Esophagus muscularis mucosa (tissue), 4 donors: Measurements from ENCODE around the gene TMEM86B. TPM values are rescaled to one million over a fixed set of nuclear protein-coding genes. Genes with fewer than 3 reads are reported as not detected.

ENCODE experiments used
- DNase-seq: peaks from one replicate; pipeline ENCODE4 v3.0.0-alpha.2; 2017; ENCODE audit errors: extremely low spot score
- H3K27ac ChIP-seq, 4 donors: fragments of 200-600 bp; sonication (generic); replicated peaks in 1 of 4; 1 replicate in 3 of 4; 2 replicates in 1 of 4; pipeline ENCODE4 v1.5.1; 2016 to 2019; ENCODE audit warnings: mild to moderate bottlenecking in 1 of 4
- H3K27me3 ChIP-seq, 4 donors: fragments of 200-600 bp; sonication (generic); one replicate each; pipeline versions ENCODE4 v1.5.1 to v1.6.0; 2016 to 2019
- H3K36me3 ChIP-seq, 4 donors: fragments of 200-600 bp; sonication (generic); one replicate each; pipeline ENCODE4 v1.5.1; 2016 to 2019
- H3K4me1 ChIP-seq, 4 donors: fragments of 200-600 bp; sonication (generic); one replicate each; pipeline ENCODE4 v1.5.1; 2016 to 2019
- H3K4me3 ChIP-seq, 4 donors: fragments of 200-600 bp; sonication (generic); 1 replicate in 2 of 4; 2 replicates in 2 of 4; pipeline ENCODE4 v1.5.1; 2016 to 2019; ENCODE audit warnings: mild to moderate bottlenecking in 4 of 4, moderate library complexity in 1 of 4
- H3K9me3 ChIP-seq, 4 donors: fragments of 200-600 bp; sonication (generic); 1 replicate in 3 of 4; 2 replicates in 1 of 4; pipeline ENCODE4 v1.5.1; 2016 to 2019
- CTCF ChIP-seq, 3 experiments: fragments of 200-600 bp in 2 of 3; fragments of 450-650 bp in 1 of 3; sonication (generic) in 2 of 3; IDR thresholded peaks; one replicate each; pipeline ENCODE4 v1.5.1; 2017 to 2019; ENCODE audit warnings: antibody characterized with exemption in 3 of 3, mild to moderate bottlenecking in 2 of 3, moderate library complexity in 1 of 3
- EP300 ChIP-seq: sonication (generic); formaldehyde crosslinking; IDR thresholded peaks from one replicate; pipeline ENCODE4 v1.6.1; 2017; ENCODE audit warnings: antibody characterized with exemption
- POLR2A ChIP-seq: fragments of 450-650 bp; IDR thresholded peaks from one replicate; pipeline ENCODE4 v1.6.1; 2017; ENCODE audit warnings: antibody characterized with exemption, moderate library complexity, mild to moderate bottlenecking, low read depth
- POLR2AphosphoS5 ChIP-seq, 2 donors: sonication (generic); formaldehyde crosslinking; IDR thresholded peaks; one replicate each; pipeline ENCODE4 v1.6.1; 2017; ENCODE audit warnings: antibody characterized with exemption in 2 of 2
- WGBS: methylation state at CpG from one replicate; pipeline ENCODE4 v1.1.5; 2018; 5-methylcytosine and 5-hydroxymethylcytosine counted together
- intact Hi-C: fragments of 100-400 bp; cut with DNase I; formaldehyde crosslinking; loops from one replicate; pipeline ENCODE4 v1.15.1; 2023
- total RNA-seq, 4 donors: library from RNA; depleted of rRNA; stranded (reverse); fragments of >200 nt; gene quantifications; one replicate each; pipeline versions ENCODE4 v1.1.0 to v1.2.1, GENCODE V29; 2016

The TMEM86B gene
- total RNA-seq, 4 donors from 2014 or later: 1.7 to 2.8 (median 2.4) TPM

DNA sequence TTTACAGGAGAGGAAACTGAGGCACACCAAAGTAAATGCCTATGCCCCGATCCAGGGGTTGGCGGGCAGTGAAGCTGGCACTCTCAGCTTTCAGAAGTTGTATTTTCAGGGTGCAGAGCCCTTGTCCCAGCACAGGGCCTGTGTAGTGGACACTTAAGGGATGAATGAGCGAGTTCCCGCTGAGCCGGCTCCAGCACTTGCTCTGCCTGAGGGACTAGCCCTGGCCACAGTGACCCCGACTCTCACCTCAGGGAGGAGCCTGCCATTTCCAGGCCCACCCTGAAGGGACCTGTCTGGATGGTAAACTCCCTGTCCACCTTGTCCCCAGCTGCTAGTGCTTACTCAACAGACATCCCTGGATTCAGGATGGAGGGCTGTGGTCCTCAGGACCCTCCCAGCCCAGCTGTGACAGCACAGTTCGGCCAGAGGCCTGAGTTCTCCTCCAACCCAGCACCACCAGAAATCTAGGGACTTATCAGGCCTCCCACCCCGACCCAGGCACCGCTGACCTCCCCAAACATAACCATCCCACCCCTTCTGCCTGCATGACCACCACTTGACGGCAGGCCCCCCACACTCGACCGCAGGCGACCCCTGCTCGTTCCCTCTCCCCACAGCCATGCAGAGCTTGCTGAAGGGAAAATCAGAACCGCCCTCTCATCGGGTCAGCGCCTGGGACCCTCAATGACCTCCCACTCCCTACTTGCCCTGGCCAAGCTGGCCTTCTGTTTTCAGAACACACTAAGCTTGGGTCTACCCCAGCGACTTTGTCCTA is 21.9 kb upstream of the TMEM86B start:
- peaks cover 5 to 32% (median 21%) of the 10 kb centered on the region in 4 donors for H3K36me3 ChIP-seq
- TF ChIP-seq POLR2AphosphoS5 (IDR thresholded peaks at IDR 0.05): no peak
- TF ChIP-seq CTCF (IDR thresholded peaks at IDR 0.05): no peak
- no peak for TF ChIP-seq POLR2A
- no peak for TF ChIP-seq EP300
- no peaks in the 10 kb centered on the region for H3K27me3 ChIP-seq
- intact Hi-C loops: no loop called here
- no peaks in the 10 kb centered on the region for H3K9me3 ChIP-seq
- no peak for DNase-seq
- no peak overlapping the region for H3K4me3 ChIP-seq
- 93% methylated on average over 11 of the region's 18 CpGs for WGBS
- H3K27ac ChIP-seq: no peak overlapping the region
- H3K4me1 ChIP-seq: peaks cover 59 to 88% (median 78%) of the 10 kb centered on the region in 4 donors

GRCh38 chr19:55249841-55250240 is 21.3 kb upstream of the TMEM86B start:
- intact Hi-C loops: no loop called here
- DNase-seq: no peak
- Histone ChIP-seq H3K36me3 (peaks cover 9 to 38% (median 27%) of the 10 kb centered on the region in 4 donors), H3K27ac (no peak overlapping the region), H3K4me1 (peaks cover 54 to 82% (median 72%) of the 10 kb centered on the region in 4 donors), H3K4me3 (no peak overlapping the region), H3K27me3 (no peaks in the 10 kb centered on the region), H3K9me3 (no peaks in the 10 kb centered on the region)
- TF ChIP-seq POLR2A (no peak), POLR2AphosphoS5 (IDR thresholded peaks at IDR 0.05) (no peak), CTCF (IDR thresholded peaks at IDR 0.05) (no peak), EP300 (no peak)
- 97% methylated on average over 6 of the region's 11 CpGs for WGBS

DNA sequence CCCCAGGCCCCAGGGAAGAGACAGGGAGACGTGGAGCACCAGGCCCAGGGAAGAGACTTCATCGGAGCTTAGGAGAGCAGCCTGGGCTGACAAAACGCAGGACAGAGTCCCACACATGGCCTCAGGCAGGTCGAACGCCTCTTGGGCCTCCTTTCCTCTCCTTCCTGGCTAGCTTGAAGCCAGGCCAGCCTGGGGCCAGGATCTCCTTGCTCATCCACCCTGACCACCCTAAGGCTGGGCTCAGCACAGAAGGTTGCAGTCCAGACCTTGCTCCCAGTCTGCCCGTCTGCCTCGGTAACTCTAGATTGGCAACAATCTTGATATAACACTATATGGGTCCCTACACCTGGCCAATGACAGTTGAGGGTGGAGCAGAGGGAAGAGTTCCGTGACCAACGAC is 20.1 kb upstream of the TMEM86B start:
- H3K27ac ChIP-seq: no peak overlapping the region
- H3K36me3 ChIP-seq: peaks cover 20 to 50% (median 39%) of the 10 kb centered on the region in 4 donors
- H3K27me3 ChIP-seq: no peaks in the 10 kb centered on the region
- no peaks in the 10 kb centered on the region for H3K9me3 ChIP-seq
- H3K4me1 ChIP-seq: peaks cover 48 to 71% (median 62%) of the 10 kb centered on the region in 4 donors
- WGBS: 82% methylated on average over 9 of the region's 9 CpGs
- H3K4me3 ChIP-seq: no peak overlapping the region
- intact Hi-C loops: no loop called here
- no peak for TF ChIP-seq CTCF (IDR thresholded peaks at IDR 0.05)
- no peak for TF ChIP-seq EP300
- TF ChIP-seq POLR2AphosphoS5 (IDR thresholded peaks at IDR 0.05): no peak
- TF ChIP-seq POLR2A: no peak
- no peak for DNase-seq

- no peaks in the 10 kb centered on the region for H3K9me3 ChIP-seq
- no peak overlapping the region for H3K27ac ChIP-seq
- no peak overlapping the region for H3K4me3 ChIP-seq
- intact Hi-C loops: no loop called here
- no peaks in the 10 kb centered on the region for H3K27me3 ChIP-seq
- 71% methylated on average over 10 of the region's 10 CpGs for WGBS
- peaks cover 25 to 52% (median 43%) of the 10 kb centered on the region in 4 donors for H3K36me3 ChIP-seq
- DNase-seq: no peak
- TF ChIP-seq CTCF (IDR thresholded peaks at IDR 0.05) (no peak), POLR2AphosphoS5 (IDR thresholded peaks at IDR 0.05) (no peak), POLR2A (no peak)
- peaks cover 47 to 66% (median 57%) of the 10 kb centered on the region in 4 donors for H3K4me1 ChIP-seq
These were observed 19.7 kb upstream of the TMEM86B start for GRCh38 chr19:55248166-55248675.
